ENCODE data around the gene PRPF19. TPM values are rescaled to one million over a fixed set of nuclear protein-coding genes. Genes with fewer than 3 reads are reported as not detected.

Gene PRPF19
- total RNA-seq, 4 donors from 2014 or later = 50.2 to 73.6 (median 60.5) TPM

- Histone ChIP-seq H3K27ac (no peak overlapping the region), H3K27me3 (peaks cover 2% of the 10 kb centered on the region), H3K36me3 (peaks cover 0 to 40% of the 10 kb centered on the region in 2 donors), H3K4me1 (peaks cover 0 to 68% (median 18%) of the 10 kb centered on the region in 3 donors), H3K9me3 (no peaks in the 10 kb centered on the region), H3K4me3 (no peak overlapping the region)
- no peak for ATAC-seq
- TF ChIP-seq CTCF (IDR thresholded peaks at IDR 0.05) (no peak), POLR2AphosphoS5 (IDR thresholded peaks at IDR 0.05) (no peak), EP300 (IDR thresholded peaks at IDR 0.05) (no peak), POLR2A (IDR thresholded peaks at IDR 0.05) (no peak)
- WGBS, 2 donors (ENCODE audit: low coverage in 1 of 2) = 52 to 80% methylated on average over 1 to 2 of the region's 2 CpGs
These were observed 12.5 kb upstream of the PRPF19 start for GRCh38 chr11:60918939-60919265.

- no peak for ATAC-seq
- no peak overlapping the region for H3K27ac ChIP-seq
- TF ChIP-seq CTCF (IDR thresholded peaks at IDR 0.05) (no peak), POLR2A (IDR thresholded peaks at IDR 0.05) (no peak), EP300 (IDR thresholded peaks at IDR 0.05) (no peak), POLR2AphosphoS5 (IDR thresholded peaks at IDR 0.05) (no peak)
- no peak overlapping the region for H3K4me3 ChIP-seq
- no peaks in the 10 kb centered on the region for H3K9me3 ChIP-seq
- H3K36me3 ChIP-seq = peaks cover 0 to 38% of the 10 kb centered on the region in 2 donors
- no peaks in the 10 kb centered on the region for H3K27me3 ChIP-seq
- H3K4me1 ChIP-seq = peaks cover 0 to 66% (median 16%) of the 10 kb centered on the region in 3 donors
- 85 to 88% methylated on average over 4 of the region's 4 CpGs for WGBS, 2 donors (ENCODE audit: low coverage in 1 of 2)
These were observed 12.0 kb upstream of the PRPF19 start for GRCh38 chr11:60918251-60918938.

- Histone ChIP-seq H3K36me3 (peaks cover 0 to 27% of the 10 kb centered on the region in 2 donors), H3K9me3 (no peaks in the 10 kb centered on the region), H3K27ac (no peak overlapping the region), H3K4me1 (peaks cover 0 to 73% (median 20%) of the 10 kb centered on the region in 3 donors), H3K4me3 (no peak overlapping the region), H3K27me3 (no peaks in the 10 kb centered on the region)
- no peak for ATAC-seq
- WGBS, 2 donors (ENCODE audit: low coverage in 1 of 2) = 100% methylated on average over 1 of the region's 1 CpG; no CpG with 5 or more reads in 1 of the 2 donors
- no peak for TF ChIP-seq POLR2AphosphoS5 (IDR thresholded peaks at IDR 0.05)
- no peak for TF ChIP-seq CTCF (IDR thresholded peaks at IDR 0.05)
- TF ChIP-seq EP300 (IDR thresholded peaks at IDR 0.05) = no peak
- TF ChIP-seq POLR2A (IDR thresholded peaks at IDR 0.05) = no peak
These were observed 10.9 kb upstream of the PRPF19 start for GRCh38 chr11:60917267-60917666.

GRCh38 chr11:60916669-60917206, 10.4 kb upstream of the PRPF19 start:
- TF ChIP-seq POLR2AphosphoS5 (IDR thresholded peaks at IDR 0.05) (no peak), CTCF (IDR thresholded peaks at IDR 0.05) (no peak), EP300 (IDR thresholded peaks at IDR 0.05) (no peak), POLR2A (IDR thresholded peaks at IDR 0.05) (no peak)
- 83% methylated on average over 1 of the region's 3 CpGs for WGBS, 2 donors (ENCODE audit: low coverage in 1 of 2)
- Histone ChIP-seq H3K4me3 (no peak overlapping the region), H3K9me3 (no peaks in the 10 kb centered on the region), H3K27ac (no peak overlapping the region), H3K36me3 (peaks cover 0 to 22% of the 10 kb centered on the region in 2 donors), H3K4me1 (peaks cover 0 to 73% (median 20%) of the 10 kb centered on the region in 3 donors), H3K27me3 (no peaks in the 10 kb centered on the region)
- no peak for ATAC-seq

Measured in gastroesophageal sphincter (tissue), 4 donors.